Stimulated activated naive CD8-positive, alpha-beta T cell treated with anti-CD3 and anti-CD28 coated beads, Interleukin-15, amount 100 ng/mL, for 72 hours (primary cell): ENCODE data around the gene NDST4.

Source experiments
- ATAC-seq: fragments of 150-1000 bp; cut with Tn5 transposase; 2 replicates; pipeline ENCODE4 v1.10.0; 2021; ENCODE audit warnings: mild to moderate bottlenecking, moderate library complexity
- DNase-seq, 2 donors: peaks; one replicate each; pipeline ENCODE4 v3.0.0; 2021 to 2022
- H3K27ac Mint-ChIP-seq, 2 donors: one replicate each; pipeline ENCODE4 v1.8.0; 2022; ENCODE audit warnings: mild to moderate bottlenecking in 2 of 2, mixed read lengths in 2 of 2, moderate library complexity in 2 of 2
- H3K27me3 Mint-ChIP-seq: one replicate; pipeline ENCODE4 v1.8.0; 2022; ENCODE audit warnings: mixed read lengths
- H3K4me1 Mint-ChIP-seq: one replicate; pipeline ENCODE4 v1.8.0; 2022; ENCODE audit warnings: mild to moderate bottlenecking, mixed read lengths
- H3K4me3 Mint-ChIP-seq, 2 donors: one replicate each; pipeline ENCODE4 v1.8.0; 2022; ENCODE audit warnings: mild to moderate bottlenecking in 2 of 2, mixed read lengths in 2 of 2, moderate library complexity in 1 of 2
- H3K9me3 Mint-ChIP-seq, 2 donors: one replicate each; pipeline ENCODE4 v1.8.0; 2022; ENCODE audit warnings: mixed read lengths in 2 of 2

The NDST4 gene

DNA sequence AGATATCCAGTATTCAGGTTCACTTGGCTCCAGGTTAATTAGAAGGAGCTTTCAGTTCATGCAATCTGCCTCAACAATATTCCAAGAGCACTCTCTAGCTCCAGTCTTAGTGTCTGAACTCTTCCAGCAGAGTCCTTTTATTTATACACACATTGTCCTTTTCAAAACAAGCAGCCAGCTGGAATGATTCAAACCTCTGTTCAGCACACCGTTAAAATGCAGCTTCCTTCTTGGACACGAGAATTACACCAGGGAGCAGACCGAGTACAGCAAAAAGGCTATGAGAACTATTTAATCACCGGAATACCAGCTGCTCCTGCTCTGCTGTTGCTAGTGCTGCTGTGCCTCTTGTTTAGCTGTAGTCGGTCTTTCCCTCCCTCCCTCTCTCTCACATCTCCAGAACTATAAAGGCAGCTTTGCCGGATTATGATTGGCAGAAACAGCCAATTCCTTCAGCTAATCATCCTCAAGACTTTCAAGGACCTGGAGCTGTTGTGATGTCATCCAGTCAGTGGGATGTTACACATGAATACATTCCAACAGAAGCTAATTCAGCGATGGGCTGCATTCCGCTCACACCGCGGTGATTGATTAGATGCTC, at the start of gene NDST4:
Gene NDST4 (minus strand): TSS at position 115 of the 601 bp plus-strand sequence. CDS start 36,584 bp downstream, outside the sequence.
- H3K9me3 Mint-ChIP-seq: no peaks in the 10 kb centered on the region
- H3K4me3 Mint-ChIP-seq: no peak within 1 kb of the TSS
- H3K27ac Mint-ChIP-seq: no peak within 1 kb of the TSS
- no peak for ATAC-seq
- DNase-seq: no peak
- no peaks in the 10 kb centered on the region for H3K4me1 Mint-ChIP-seq
- H3K27me3 Mint-ChIP-seq: no peaks in the 10 kb centered on the region

DNA sequence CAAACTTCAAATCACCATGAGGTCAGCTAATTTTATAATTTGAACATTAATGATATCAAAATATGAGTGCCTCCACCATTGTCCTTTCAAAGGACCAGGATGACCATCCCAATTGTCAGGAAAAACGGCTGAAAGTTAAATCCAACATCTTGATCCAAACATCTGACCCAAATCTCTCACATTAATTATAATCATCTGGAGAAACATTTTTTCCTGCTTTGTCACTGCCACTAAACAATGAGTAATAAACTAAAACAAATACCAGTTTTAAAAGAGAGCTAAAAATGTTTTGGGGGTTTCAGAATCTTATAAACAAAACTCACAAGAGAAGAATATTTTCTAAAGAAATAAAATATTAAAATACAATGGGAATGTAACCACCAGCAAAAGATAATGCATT, 45.7 kb upstream of the NDST4 start:
- DNase-seq (no peak), ATAC-seq (no peak)
- H3K4me1 Mint-ChIP-seq: no peaks in the 10 kb centered on the region
- no peak overlapping the region for H3K4me3 Mint-ChIP-seq
- H3K27ac Mint-ChIP-seq: no peak overlapping the region
- no peaks in the 10 kb centered on the region for H3K9me3 Mint-ChIP-seq
- no peaks in the 10 kb centered on the region for H3K27me3 Mint-ChIP-seq

DNA sequence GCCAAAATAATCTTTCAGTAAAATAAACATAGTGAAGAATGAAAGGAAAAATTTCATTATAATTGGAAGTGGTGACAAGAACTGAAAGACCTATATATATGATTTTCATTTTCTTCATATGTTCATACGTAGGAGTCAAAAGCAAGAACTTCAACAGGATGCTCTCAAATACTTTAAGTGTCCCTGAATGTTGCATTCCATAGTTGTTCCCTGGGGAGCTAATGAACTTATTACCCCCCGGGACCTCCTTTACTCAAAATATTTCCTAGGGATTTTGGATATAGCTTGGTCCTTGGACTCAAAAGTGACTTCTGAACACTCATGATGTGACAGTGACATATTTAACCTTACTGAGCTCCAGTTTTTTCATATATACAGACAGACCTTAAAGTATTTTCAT, 44.9 kb upstream of the NDST4 start:
- no peaks in the 10 kb centered on the region for H3K4me1 Mint-ChIP-seq
- no peaks in the 10 kb centered on the region for H3K27me3 Mint-ChIP-seq
- no peaks in the 10 kb centered on the region for H3K9me3 Mint-ChIP-seq
- no peak overlapping the region for H3K27ac Mint-ChIP-seq
- H3K4me3 Mint-ChIP-seq: no peak overlapping the region
- DNase-seq (no peak), ATAC-seq (no peak)

DNA sequence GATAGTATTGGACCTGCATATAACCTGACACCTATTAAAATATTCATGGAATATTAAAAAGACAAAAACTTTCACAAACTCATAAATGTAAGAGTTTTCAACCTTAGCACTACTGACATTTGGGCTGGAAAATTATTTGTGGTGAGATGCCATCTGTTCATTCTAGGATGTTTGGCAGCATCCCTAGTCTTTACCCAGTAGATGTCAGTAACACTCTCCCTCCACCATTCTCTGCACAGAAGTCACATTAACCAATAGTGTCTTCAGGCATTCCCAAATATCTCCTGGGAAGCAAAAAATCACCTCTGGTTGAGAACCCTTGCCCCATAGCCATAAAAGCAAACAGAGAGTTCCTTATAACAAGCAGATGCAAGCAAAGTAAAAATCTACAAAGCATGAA, 41.4 kb upstream of the NDST4 start:
- Mint-ChIP-seq H3K27me3 (no peaks in the 10 kb centered on the region), H3K27ac (no peak overlapping the region), H3K4me3 (no peak overlapping the region), H3K9me3 (no peaks in the 10 kb centered on the region), H3K4me1 (no peaks in the 10 kb centered on the region)
- ATAC-seq (no peak), DNase-seq (no peak)

DNA sequence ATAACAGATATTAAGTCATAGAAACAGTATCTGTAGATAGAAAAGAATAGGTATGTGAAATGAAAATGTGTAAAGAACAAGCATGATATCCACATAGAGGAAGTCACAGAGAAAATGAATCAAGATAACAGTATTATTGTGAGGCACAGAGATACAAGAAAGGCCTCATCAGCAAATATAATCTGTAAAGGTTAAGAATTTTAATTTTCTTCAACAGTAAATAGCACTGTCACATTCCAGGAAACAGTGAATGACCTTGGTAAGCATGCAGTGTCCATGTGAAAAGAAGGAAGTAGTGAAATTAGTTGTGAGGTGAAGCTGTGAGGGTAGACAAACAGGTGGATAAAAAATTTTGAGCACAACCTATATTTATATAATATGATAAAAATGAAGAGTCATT, 39.5 kb upstream of the NDST4 start:
- Mint-ChIP-seq H3K27ac (no peak overlapping the region), H3K4me3 (no peak overlapping the region), H3K4me1 (no peaks in the 10 kb centered on the region), H3K9me3 (peaks cover 0 to 4% of the 10 kb centered on the region in 2 donors), H3K27me3 (no peaks in the 10 kb centered on the region)
- ATAC-seq (no peak), DNase-seq (no peak)

DNA sequence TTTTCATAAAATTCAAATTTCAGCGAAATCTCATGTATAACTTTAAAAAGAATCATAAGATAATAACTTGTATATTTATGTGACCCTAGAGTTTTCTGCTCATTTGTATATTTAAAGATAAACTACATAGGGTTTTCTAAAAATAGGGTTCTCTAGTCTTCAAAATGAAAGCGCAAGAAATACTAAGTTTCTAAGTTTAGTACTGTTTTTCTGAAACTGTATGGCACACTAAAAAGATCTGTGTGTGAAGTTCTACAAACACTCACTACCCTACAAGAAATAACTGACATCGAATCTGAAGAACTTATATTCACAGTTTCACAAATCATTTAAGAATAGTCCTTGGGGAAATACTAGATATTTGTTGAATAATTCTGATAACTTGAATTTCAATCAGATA, 38.7 kb upstream of the NDST4 start:
- ATAC-seq: no peak
- no peak overlapping the region for H3K4me3 Mint-ChIP-seq
- H3K4me1 Mint-ChIP-seq: no peaks in the 10 kb centered on the region
- no peak for DNase-seq
- no peaks in the 10 kb centered on the region for H3K27me3 Mint-ChIP-seq
- peaks cover 0 to 4% of the 10 kb centered on the region in 2 donors for H3K9me3 Mint-ChIP-seq
- H3K27ac Mint-ChIP-seq: no peak overlapping the region

DNA sequence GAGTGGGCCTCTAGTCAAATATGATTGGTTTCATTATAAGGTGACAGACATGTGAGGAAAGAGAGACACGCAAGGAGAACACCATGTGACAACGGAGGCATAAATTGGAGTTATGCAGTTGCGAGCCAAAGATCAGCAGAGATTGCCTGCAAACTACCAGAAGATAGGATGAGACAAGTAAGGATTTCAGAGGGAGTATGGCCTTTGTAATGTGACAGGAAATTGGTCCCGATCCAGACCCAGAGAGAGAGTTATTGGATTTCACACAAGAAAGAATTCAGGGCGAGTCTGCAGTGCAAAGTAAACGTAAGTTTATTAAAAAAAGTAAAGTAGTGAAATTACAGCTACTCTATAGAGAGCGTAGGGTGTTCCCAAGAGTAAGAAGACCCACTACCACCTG, 35.7 kb upstream of the NDST4 start:
- Mint-ChIP-seq H3K9me3 (peaks cover 0 to 11% of the 10 kb centered on the region in 2 donors), H3K4me1 (no peaks in the 10 kb centered on the region), H3K27me3 (no peaks in the 10 kb centered on the region), H3K4me3 (no peak overlapping the region), H3K27ac (no peak overlapping the region)
- DNase-seq: no peak
- no peak for ATAC-seq

DNA sequence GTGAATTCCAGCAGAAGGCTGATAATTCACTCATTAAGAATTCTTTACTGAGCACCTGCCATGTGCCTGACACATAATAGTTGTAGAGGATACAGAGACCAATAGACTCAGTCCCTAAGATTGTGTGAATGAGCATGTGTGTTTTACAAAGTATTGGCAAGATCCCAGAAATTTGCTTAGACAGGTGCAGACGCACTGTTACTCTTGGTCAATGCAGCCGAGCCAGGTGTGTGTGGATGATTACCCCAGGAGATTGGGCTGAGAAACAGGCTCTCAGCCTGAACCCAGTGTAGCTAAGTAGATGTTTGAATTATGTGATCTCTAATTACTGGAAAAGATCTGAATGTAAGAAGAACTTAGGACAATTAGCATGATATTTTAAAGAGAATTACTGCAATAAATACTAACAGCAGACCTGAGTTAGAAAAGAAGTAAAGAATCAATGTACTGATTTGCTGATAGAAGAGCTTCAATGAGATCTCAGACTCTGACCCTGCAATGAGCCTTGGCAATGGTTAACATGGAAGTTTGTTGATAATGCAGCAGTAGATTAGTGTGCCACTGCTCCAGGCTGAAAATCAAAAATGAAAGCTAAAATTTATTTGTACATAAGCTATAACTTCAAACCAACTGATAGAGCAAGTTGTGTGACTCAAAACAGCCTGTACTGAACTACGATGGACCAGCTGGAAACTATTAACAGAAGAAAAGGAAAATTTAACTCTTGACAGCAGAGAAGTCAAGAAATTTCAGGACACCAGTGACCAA, 32.2 kb upstream of the NDST4 start:
- Mint-ChIP-seq H3K27me3 (no peaks in the 10 kb centered on the region), H3K27ac (no peak overlapping the region), H3K9me3 (peaks cover 0 to 11% of the 10 kb centered on the region in 2 donors), H3K4me3 (no peak overlapping the region), H3K4me1 (no peaks in the 10 kb centered on the region)
- DNase-seq (no peak), ATAC-seq (no peak)

DNA sequence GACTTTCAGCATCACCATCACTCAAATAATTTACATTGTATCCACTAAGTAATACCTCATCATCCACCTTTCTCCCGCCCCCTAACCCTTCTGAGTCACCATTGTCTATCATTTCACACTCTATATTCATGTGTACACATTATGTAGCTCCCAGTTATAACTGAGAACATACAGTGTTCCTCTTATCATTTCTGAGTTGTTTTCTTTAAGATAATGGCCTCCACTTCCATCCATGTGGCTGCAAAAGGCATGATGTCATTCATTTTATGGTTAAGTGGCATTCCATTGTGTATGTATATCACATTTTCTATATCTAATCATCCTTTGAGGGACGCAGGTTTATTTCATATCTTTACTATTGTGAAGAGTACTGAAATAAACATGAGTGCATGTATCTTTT, 14.6 kb upstream of the NDST4 start:
- H3K27me3 Mint-ChIP-seq: no peaks in the 10 kb centered on the region
- DNase-seq: no peak
- H3K9me3 Mint-ChIP-seq: peaks cover 0 to 4% of the 10 kb centered on the region in 2 donors
- H3K27ac Mint-ChIP-seq: no peak overlapping the region
- H3K4me1 Mint-ChIP-seq: no peaks in the 10 kb centered on the region
- ATAC-seq: no peak
- no peak overlapping the region for H3K4me3 Mint-ChIP-seq

DNA sequence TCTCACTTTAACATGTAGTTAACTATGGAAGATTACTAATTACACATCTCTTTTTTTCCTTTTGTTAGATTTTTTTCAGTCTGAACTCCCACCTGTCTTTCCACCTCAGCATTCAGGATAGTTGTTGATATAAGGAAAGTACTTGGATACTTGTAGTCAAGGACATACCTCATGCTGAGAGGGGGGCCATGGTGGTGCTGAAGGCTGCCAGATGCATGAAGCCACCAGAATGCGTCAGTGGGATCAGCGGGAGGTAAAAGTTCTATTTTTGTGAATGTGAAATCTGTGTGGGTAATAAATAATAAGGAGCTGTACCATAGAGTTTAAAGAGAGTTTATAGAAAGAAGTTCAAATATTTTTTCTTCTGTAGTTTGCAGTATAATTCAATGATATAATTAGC, 13.1 kb upstream of the NDST4 start:
- ATAC-seq (no peak), DNase-seq (no peak)
- Mint-ChIP-seq H3K27ac (no peak overlapping the region), H3K9me3 (peaks cover 0 to 4% of the 10 kb centered on the region in 2 donors), H3K27me3 (no peaks in the 10 kb centered on the region), H3K4me1 (no peaks in the 10 kb centered on the region), H3K4me3 (no peak overlapping the region)

DNA sequence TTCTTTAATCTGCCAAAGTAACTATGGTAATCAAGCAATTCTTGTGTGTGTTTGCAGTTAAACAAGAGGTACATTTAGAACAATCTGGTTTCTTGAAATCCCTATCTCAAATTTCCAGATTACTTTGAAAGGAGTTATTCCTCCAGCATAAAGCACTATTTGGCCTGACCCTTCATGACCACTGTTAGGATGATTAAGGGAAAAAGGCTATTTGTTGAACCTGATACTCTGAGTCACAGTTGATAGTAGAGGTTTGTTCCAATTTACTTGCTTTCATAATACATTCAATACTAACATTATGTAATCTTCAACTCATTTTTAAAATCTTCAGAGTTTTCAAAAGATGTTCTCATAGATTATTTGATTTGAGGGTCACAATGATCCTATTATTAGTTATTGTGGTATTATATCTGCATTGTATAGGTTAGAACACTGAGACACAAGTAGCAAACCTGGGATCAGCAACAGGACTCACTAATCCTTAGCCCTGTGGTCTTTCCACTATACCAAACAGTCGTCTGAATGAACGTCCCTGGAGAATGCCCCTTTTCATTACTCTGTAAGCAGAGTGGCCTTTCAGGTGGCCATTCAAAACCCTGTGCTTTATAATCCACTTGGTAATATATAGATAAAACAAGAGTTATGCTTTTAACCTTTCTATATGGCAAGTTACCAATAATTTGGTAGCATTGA, 8.1 kb upstream of the NDST4 start:
- H3K4me1 Mint-ChIP-seq: no peaks in the 10 kb centered on the region
- no peaks in the 10 kb centered on the region for H3K27me3 Mint-ChIP-seq
- ATAC-seq (no peak), DNase-seq (no peak)
- no peak overlapping the region for H3K27ac Mint-ChIP-seq
- H3K9me3 Mint-ChIP-seq: peaks cover 0 to 4% of the 10 kb centered on the region in 2 donors
- no peak overlapping the region for H3K4me3 Mint-ChIP-seq

DNA sequence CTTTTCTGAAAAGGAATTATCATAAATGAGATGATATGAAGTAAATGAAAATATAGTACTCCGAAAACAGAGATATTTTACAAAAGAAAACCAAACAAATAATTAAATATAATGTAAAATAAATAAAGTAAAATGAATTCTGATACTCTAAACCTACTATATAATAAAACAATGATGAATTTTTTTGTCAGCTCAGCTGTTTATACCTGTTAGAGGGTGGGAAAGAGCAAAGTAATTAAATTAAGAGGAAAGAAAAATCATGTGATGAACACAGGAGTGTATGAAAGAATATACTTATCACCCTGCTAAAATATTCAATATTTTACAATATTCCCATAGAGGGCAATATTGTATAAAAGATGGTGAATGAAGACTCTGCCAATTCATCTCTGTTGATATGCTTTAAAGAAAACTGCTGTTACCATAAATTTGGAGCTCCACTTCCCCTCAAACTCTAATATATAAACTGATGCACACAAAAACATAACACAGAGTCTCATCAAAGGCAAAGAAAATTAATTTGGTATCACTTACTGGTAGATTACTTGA, 6.5 kb upstream of the NDST4 start:
- H3K9me3 Mint-ChIP-seq: peaks cover 0 to under 1% of the 10 kb centered on the region in 2 donors
- ATAC-seq (no peak), DNase-seq (no peak)
- H3K27ac Mint-ChIP-seq: no peak overlapping the region
- H3K27me3 Mint-ChIP-seq: no peaks in the 10 kb centered on the region
- no peak overlapping the region for H3K4me3 Mint-ChIP-seq
- H3K4me1 Mint-ChIP-seq: no peaks in the 10 kb centered on the region

DNA sequence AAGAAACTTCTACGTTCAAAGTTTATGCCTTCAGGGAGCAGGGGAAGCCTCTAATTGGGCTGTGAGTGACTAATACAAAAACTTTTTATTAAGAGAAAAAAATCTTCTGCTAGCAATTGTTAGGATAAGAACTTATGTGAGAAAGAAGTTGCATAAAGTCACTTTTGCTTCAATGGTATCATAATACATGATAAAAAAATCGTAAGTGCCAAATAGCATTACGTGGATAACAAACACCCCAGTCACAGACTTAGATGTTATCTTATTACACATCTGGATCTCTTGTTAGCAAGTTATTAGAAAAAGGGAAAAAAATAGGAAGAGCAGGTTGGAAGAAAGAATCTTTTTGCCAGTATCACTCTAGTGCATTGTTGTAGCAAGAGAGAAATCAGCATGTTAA, 4.2 kb upstream of the NDST4 start:
- Mint-ChIP-seq H3K9me3 (no peaks in the 10 kb centered on the region), H3K27ac (no peak overlapping the region), H3K27me3 (no peaks in the 10 kb centered on the region), H3K4me3 (no peak overlapping the region), H3K4me1 (no peaks in the 10 kb centered on the region)
- ATAC-seq (no peak), DNase-seq (no peak)

DNA sequence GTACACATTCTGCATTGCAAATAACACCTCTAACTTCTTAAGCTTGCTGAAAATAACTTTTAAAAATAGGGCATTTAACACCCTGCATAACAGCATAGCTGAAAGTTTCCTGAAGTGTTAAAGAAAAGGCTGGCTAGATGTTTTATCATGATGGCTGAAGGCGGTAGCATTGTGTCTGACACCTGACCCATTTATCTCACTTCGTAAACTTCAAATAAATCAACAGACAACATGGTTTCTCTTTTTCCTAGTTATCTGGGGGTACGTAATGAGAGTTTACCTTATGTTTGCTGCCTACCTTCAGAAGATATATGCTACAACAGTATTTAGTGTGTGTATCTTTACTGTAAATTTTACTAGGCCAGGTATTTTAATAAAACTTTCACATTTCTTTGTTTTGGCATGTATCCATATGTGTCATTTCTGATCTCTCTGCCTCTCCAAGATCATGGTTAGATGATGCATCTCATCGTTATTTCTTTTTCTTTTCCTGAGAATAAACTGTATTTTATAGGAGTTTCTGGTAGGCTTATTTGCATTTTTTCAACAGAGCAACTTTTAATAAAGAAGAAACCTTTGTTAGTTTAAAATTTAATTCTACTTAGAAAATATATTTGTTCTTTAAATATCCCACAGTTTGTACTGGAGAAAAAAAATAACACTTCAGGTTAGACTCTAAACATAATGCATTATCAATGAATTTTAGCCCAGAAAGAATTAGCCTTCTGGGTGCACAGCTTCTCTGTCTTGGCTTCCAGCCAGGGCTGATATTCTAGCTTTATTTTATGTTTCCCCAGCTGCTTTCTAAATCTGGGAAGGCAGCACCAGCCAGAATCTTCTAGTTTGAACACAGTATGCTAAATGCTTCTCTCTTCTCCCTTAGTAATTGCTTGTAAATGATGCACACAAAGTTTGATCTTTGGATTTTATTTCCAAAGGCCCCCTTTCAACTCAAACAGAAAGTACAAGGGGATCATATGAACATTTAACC, 2.9 kb downstream of the NDST4 start:
- H3K4me3 Mint-ChIP-seq: no peak overlapping the region
- DNase-seq: no peak
- no peaks in the 10 kb centered on the region for H3K4me1 Mint-ChIP-seq
- no peak overlapping the region for H3K27ac Mint-ChIP-seq
- H3K9me3 Mint-ChIP-seq: no peaks in the 10 kb centered on the region
- no peaks in the 10 kb centered on the region for H3K27me3 Mint-ChIP-seq
- ATAC-seq: no peak

DNA sequence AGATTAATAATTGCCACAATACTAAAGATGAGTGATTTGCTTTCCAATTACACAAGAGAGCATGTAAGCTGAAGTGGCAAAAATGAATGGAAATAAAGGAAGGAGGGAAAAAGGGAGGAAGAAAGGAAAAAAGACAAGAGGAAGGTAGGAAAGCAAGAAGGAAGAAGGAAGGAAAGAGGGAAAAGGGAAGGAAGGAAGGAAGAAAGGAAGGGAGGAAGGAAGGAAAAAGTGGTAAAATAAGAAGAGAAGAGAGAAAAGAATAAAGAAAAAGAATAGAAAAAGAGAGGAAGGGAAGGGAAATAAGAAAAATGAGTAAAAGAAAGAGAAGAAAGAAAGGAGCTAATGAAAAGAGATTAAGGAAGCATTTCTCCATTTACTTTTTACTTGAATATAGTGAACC, 4.6 kb downstream of the NDST4 start:
- H3K9me3 Mint-ChIP-seq: no peaks in the 10 kb centered on the region

More for the DNA sequence above, 4.6 kb downstream of the NDST4 start:
- Mint-ChIP-seq H3K27ac (no peak overlapping the region), H3K4me3 (no peak overlapping the region), H3K27me3 (no peaks in the 10 kb centered on the region), H3K4me1 (no peaks in the 10 kb centered on the region)
- ATAC-seq (no peak), DNase-seq (no peak)
